GM12878 (cell line): ENCODE results near the gene EIF4E1B. TPM values are rescaled to one million over a fixed set of nuclear protein-coding genes. Genes with fewer than 3 reads are reported as not detected.
"Not testable (repeated sequence)": the region's sequence is repeated elsewhere in the genome, so short reads cannot be mapped to it uniquely, and the experiment has no call there.

Source experiments
- ATAC-seq: fragments of 200-7000 bp; cut with Tn5 transposase; 3 replicates; pipeline ENCODE4 v1.9.1; 2020; ENCODE audit warnings: mild to moderate bottlenecking, moderate library complexity
- BruUV-seq: library from RNA; stranded (reverse); fragments of 400-500 nt; replicated peaks from 2 replicates; lab custom pipeline; 2021; lab: Mats Ljungman, UMichigan
- CTCF ChIA-PET: fragments of 300-600 bp; sonication (Branson Sonifier 250); formaldehyde crosslinking; extraction: SDS; loops from one replicate; lab custom pipeline; 2021; ENCODE audit warnings: inconsistent platforms; lab: Yijun Ruan, JAX
- POLR2A ChIA-PET: fragments of 350-600 bp; formaldehyde crosslinking; extraction: SDS; loops from one replicate; lab custom pipeline; 2021; ENCODE audit warnings: inconsistent platforms; lab: Charles Lee
- RAD21 ChIA-PET: fragments of 300-600 bp; sonication (Branson Sonifier 250); formaldehyde crosslinking; loops from one replicate; lab custom pipeline; 2023; ENCODE audit warnings: antibody characterized with exemption; ENCODE audit not compliant: unreplicated experiment; lab: Charles Lee
- SMC1A ChIA-PET: fragments of 300-600 bp; sonication (Branson Sonifier 250); formaldehyde crosslinking; loops from one replicate; lab custom pipeline; 2023; ENCODE audit not compliant: unreplicated experiment, uncharacterized antibody; lab: Charles Lee
- DNase-seq: peaks from one replicate; pipeline ENCODE4 v3.0.0-alpha.2; 2011; ENCODE audit warnings: low read depth, low spot score
- FAIRE-seq: peaks from 3 replicates; lab custom pipeline; 2011; peaks lifted over from hg19 to GRCh38; lab: Jason Lieb, UNC
- H2AFZ ChIP-seq: 2 replicates; pipeline ENCODE4 v1.6.0; 2011; ENCODE audit warnings: low read depth, low read length, control low read depth; ENCODE audit not compliant: control insufficient read depth
- H3K27ac ChIP-seq: 2 replicates; pipeline ENCODE4 v1.5.1; 2011; ENCODE audit warnings: control low read depth; ENCODE audit not compliant: control insufficient read depth, insufficient read depth
- H3K27me3 ChIP-seq, 2 experiments: replicated peaks in 1 of 2; 2 replicates each; pipeline versions ENCODE4 v1.6.0 to v1.6.1; 2011; ENCODE audit warnings: low read length in 1 of 2; ENCODE audit not compliant: control insufficient read depth in 2 of 2, insufficient read depth in 2 of 2
- H3K36me3 ChIP-seq, 2 experiments: 2 replicates each; pipeline ENCODE4 v1.5.1; 2011; ENCODE audit warnings: low read length in 1 of 2; ENCODE audit not compliant: control insufficient read depth in 2 of 2, insufficient read depth in 2 of 2
- H3K4me1 ChIP-seq: 2 replicates; pipeline ENCODE4 v1.6.1; 2011; ENCODE audit warnings: mild to moderate bottlenecking, low read length, moderate library complexity, mixed read lengths; ENCODE audit not compliant: control insufficient read depth, insufficient read depth
- H3K4me2 ChIP-seq: 2 replicates; pipeline ENCODE4 v1.6.0; 2011; ENCODE audit warnings: control low read depth; ENCODE audit not compliant: control insufficient read depth, insufficient read depth
- H3K4me3 ChIP-seq: fragments of 200-600 bp; sonication (generic); 2 replicates; pipeline ENCODE4 v1.5.1; 2016
- H3K79me2 ChIP-seq: 2 replicates; pipeline ENCODE4 v1.6.0; 2011; ENCODE audit warnings: low read length; ENCODE audit not compliant: control insufficient read depth, insufficient read depth
- H3K9ac ChIP-seq: 2 replicates; pipeline ENCODE4 v1.8.0; 2011; ENCODE audit warnings: low read length, control low read depth, mixed read lengths; ENCODE audit not compliant: control insufficient read depth, insufficient read depth
- H3K9me3 ChIP-seq: replicated peaks from 3 replicates; pipeline ENCODE4 v1.5.1; 2011; ENCODE audit warnings: mild to moderate bottlenecking, low read length; ENCODE audit not compliant: control insufficient read depth, insufficient read depth
- H4K20me1 ChIP-seq: 2 replicates; pipeline ENCODE4 v1.6.0; 2011; ENCODE audit not compliant: control insufficient read depth, insufficient read depth
- RAD51 ChIP-seq: fragments of 450-650 bp; IDR thresholded peaks from 2 replicates; pipeline ENCODE4 v1.6.1; 2016; ENCODE audit warnings: moderate library complexity, mild to moderate bottlenecking, inconsistent platforms
- WGBS: methylation state at CpG from one replicate; pipeline ENCODE4 v1.1.6; 2016; ENCODE audit warnings: low lambda C conversion rate; ENCODE audit not compliant: insufficient replicate concordance, insufficient coverage; ENCODE audit errors: missing lambda C conversion rate; 5-methylcytosine and 5-hydroxymethylcytosine counted together
- in situ Hi-C: fragments of 300-500 bp; cut with MboI; formaldehyde crosslinking; loops from 9 replicates; pipeline ENCODE4 v1.14.3; 2018; ENCODE audit warnings: mixed read lengths
- intact Hi-C: fragments of 100-400 bp; cut with micrococcal nuclease; formaldehyde crosslinking; loops from one replicate; pipeline ENCODE4 v1.14.2; 2022; ENCODE audit not compliant: unreplicated experiment
- polyA plus RNA-seq, 11 experiments: library from polyadenylated mRNA; depleted of rRNA in 4 of 11; unstranded in 6 of 11; stranded (reverse) in 5 of 11; fragments of >200 nt; fragmentation: Nextera tagmentation in 4 of 11; fragmentation: Illumina TruSeq in 1 of 11; extraction: Ambion mirVana in 4 of 11; extraction: Trizol in 1 of 11; gene quantifications; 1 replicate in 1 of 11; 2 replicates in 10 of 11; pipeline versions ENCODE4 v1.2.1 to v1.2.3, GENCODE V29; 2011 to 2016; ENCODE audit warnings: inconsistent platforms in 2 of 11, missing spikeins in 2 of 11, low read depth in 1 of 11
- total RNA-seq, 4 experiments: library from RNA; depleted of rRNA in 3 of 4; stranded (reverse); fragments of >200 nt in 3 of 4; fragmentation: Illumina TruSeq in 1 of 4; extraction: Trizol in 1 of 4; gene quantifications; 2 replicates each; pipeline versions ENCODE4 v1.2.1 to v1.2.3, GENCODE V29; 2013 to 2021

The EIF4E1B gene
- total and polyA plus RNA-seq, 10 of the 15 experiments (the other 5 are each of a cell fraction or from before 2014, with no cell fraction given), result not detected

DNA sequence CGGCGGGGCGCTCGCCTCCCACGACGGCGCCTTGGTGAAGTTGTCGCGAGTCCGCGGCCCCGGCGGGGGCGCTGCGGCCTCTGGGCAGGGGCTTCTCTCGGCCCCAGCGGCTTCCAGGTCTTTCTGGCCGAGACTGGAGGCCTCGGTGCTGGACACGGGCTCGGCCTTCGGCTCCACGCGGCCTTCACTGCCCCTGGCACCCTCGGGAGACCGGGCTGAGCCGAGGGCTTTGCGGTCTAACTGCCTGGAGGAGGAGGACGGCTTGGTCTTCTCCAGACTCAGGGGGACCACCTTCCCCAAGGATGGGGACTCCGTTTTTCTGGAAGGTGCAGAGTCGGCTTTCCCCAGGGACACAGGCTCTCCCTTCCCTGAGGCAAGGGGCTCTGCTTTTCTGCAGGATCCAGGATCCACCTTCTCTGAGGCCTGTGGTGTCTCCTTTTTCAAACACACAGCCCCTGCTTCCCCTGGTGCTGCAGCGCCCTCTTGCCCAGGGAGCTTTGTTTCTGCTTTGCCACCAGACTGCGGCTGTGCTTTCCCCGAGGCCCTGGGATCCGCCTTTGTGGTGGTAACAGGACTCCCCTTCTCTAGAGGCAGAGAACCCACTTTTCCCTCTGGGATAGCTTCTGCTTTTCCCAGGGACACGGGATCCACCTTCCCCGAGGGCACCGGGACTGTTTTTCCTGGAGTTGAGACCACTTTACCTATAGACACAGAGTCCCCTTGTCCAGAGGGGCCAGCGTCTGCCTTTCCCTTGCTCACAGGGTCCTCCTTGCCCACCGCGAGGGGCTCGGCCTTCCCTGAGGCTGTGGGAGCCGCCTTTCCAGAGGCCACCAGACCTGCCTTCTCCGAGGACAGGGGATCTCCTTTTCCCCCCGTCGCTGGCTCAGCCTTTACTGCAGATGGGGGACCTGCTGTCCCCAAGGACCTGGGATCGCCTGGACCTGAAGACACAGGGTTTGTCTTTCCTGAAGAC, 32.8 kb upstream of the EIF4E1B start:
- Histone ChIP-seq H3K9ac (no peak overlapping the region), H3K79me2 (no peaks in the 10 kb centered on the region), H3K4me1 (no peaks in the 10 kb centered on the region), H3K36me3 (no peaks in the 10 kb centered on the region), H3K9me3 (no peaks in the 10 kb centered on the region), H3K27ac (no peak overlapping the region), H3K4me3 (no peak overlapping the region), H3K4me2 (no peak overlapping the region), H3K27me3 (no peaks in the 10 kb centered on the region), H2AFZ (no peak overlapping the region), H4K20me1 (no peaks in the 10 kb centered on the region)
- ChIA-PET RAD21 (no interaction called here), CTCF (no interaction called here), POLR2A (no interaction called here), SMC1A (no interaction called here)
- no peak for ATAC-seq
- in situ Hi-C loops (loop anchor here (25.0 kb wide), 1 partner anchor 860 kb away; no protein-coding TSS in a partner anchor), intact Hi-C loops (no loop called here)
- 92% methylated on average over 33 of the region's 47 CpGs for WGBS
- no peak for TF ChIP-seq RAD51
- FAIRE-seq, result no peak
- no peak for DNase-seq
- no TSS peak for BruUV-seq

DNA sequence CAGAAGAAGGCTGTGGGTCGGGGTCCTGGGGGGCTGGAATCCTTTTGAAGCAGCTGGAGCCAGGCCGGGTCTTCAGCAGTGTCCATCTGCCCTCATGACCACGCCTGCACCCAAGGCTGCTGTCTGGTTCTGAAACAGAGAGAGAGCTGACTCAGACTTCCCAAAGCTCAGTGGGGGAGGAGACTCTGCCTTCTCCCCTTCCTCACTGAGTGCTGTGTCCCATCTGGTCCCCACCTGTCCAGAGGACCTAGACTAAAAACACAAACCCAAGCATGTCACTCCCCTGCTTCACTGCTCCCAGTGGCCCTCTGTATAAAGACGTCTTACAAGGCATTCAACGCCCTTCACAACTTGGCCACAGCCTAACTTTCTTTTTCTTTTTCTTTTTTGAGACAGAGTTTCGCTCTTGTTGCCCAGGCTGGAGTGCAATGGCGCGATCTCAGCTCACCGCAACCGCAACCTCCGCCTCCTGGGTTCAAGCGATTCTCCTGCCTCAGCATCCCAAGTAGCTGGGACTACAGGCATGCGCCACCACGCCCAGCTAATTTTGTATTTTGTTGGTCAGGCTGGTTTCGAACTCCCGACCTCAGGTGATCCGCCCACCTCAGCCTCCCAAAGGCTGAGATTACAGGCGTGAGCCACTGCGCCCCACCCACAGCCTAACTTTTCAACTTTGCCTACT, 30.6 kb upstream of the EIF4E1B start:
- in situ Hi-C loops, result loop anchor here (25.0 kb wide), 1 partner anchor 863 kb away; no protein-coding TSS in a partner anchor
- H4K20me1 ChIP-seq, RAD21 ChIA-PET, FAIRE-seq, H2AFZ ChIP-seq, SMC1A ChIA-PET, BruUV-seq, H3K79me2 ChIP-seq, H3K9me3 ChIP-seq, H3K4me2 ChIP-seq, CTCF ChIA-PET, H3K9ac ChIP-seq, H3K36me3 ChIP-seq, ATAC-seq, DNase-seq, intact Hi-C loops, H3K4me1 ChIP-seq, H3K27ac ChIP-seq, POLR2A ChIA-PET, H3K27me3 ChIP-seq, H3K4me3 ChIP-seq: not testable (repeated sequence)
- 75% methylated on average over 19 of the region's 19 CpGs for WGBS
